Osteoblast (primary cell): ENCODE results near the gene SYNGR4. TPM values are rescaled to one million over a fixed set of nuclear protein-coding genes. Genes with fewer than 3 reads are reported as not detected.

Experiments
- DNase-seq: peaks from one replicate; pipeline ENCODE4 v3.0.0; 2011; ENCODE audit warnings: low spot score, mixed read lengths; ENCODE audit not compliant: insufficient read length; ENCODE audit errors: missing footprints
- H2AFZ ChIP-seq: 2 replicates; pipeline ENCODE4 v1.6.0; 2011; ENCODE audit warnings: mild to moderate bottlenecking, low read length
- H3K27ac ChIP-seq: 2 replicates; pipeline ENCODE4 v1.5.1; 2011; ENCODE audit warnings: mild to moderate bottlenecking, low read depth, low read length, moderate library complexity
- H3K27me3 ChIP-seq: 2 replicates; pipeline ENCODE4 v1.6.0; 2012; ENCODE audit warnings: mild to moderate bottlenecking, control low read depth, inconsistent platforms, low read length, moderate library complexity; ENCODE audit not compliant: insufficient read depth
- H3K36me3 ChIP-seq: 2 replicates; pipeline ENCODE4 v1.5.1; 2011; ENCODE audit warnings: mild to moderate bottlenecking, low read length, control low read depth, moderate library complexity; ENCODE audit not compliant: insufficient read depth
- H3K4me1 ChIP-seq: 2 replicates; pipeline ENCODE4 v1.5.1; 2011; ENCODE audit warnings: mild to moderate bottlenecking, low read length, control low read depth, moderate library complexity; ENCODE audit not compliant: insufficient read depth
- H3K4me2 ChIP-seq: 2 replicates; pipeline ENCODE4 v1.6.0; 2011; ENCODE audit warnings: mild to moderate bottlenecking, low read length; ENCODE audit not compliant: insufficient read depth
- H3K4me3 ChIP-seq: fragments of 200-600 bp; sonication (generic); 3 replicates; pipeline ENCODE4 v1.5.1; 2012; ENCODE audit warnings: mild to moderate bottlenecking, low read length, inconsistent platforms; ENCODE audit not compliant: insufficient read depth
- H3K79me2 ChIP-seq: 2 replicates; pipeline ENCODE4 v1.6.0; 2012; ENCODE audit warnings: mild to moderate bottlenecking, low read length, control low read depth, inconsistent platforms; ENCODE audit not compliant: insufficient read depth
- H3K9me3 ChIP-seq: 2 replicates; pipeline ENCODE4 v1.5.1; 2011; ENCODE audit warnings: low read depth, low read length, control low read depth
- H4K20me1 ChIP-seq: 2 replicates; pipeline ENCODE4 v1.6.0; 2012; ENCODE audit warnings: mild to moderate bottlenecking, low read length, control low read depth; ENCODE audit not compliant: insufficient read depth
- total RNA-seq: library from RNA; depleted of rRNA; stranded (reverse); fragments of >200 nt; gene quantifications from 2 replicates; pipeline ENCODE4 v1.2.3, GENCODE V29; 2012
- TF ChIP-seq, protein P1 (sequence below): IDR thresholded peaks from 2 replicates; pipeline ENCODE4 v1.5.1; 2011; ENCODE audit warnings: mild to moderate bottlenecking, low read depth, low read length, moderate library complexity; ENCODE audit errors: extremely low read depth

SYNGR4 gene
- total RNA-seq, 1 donor, result not detected

DNA sequence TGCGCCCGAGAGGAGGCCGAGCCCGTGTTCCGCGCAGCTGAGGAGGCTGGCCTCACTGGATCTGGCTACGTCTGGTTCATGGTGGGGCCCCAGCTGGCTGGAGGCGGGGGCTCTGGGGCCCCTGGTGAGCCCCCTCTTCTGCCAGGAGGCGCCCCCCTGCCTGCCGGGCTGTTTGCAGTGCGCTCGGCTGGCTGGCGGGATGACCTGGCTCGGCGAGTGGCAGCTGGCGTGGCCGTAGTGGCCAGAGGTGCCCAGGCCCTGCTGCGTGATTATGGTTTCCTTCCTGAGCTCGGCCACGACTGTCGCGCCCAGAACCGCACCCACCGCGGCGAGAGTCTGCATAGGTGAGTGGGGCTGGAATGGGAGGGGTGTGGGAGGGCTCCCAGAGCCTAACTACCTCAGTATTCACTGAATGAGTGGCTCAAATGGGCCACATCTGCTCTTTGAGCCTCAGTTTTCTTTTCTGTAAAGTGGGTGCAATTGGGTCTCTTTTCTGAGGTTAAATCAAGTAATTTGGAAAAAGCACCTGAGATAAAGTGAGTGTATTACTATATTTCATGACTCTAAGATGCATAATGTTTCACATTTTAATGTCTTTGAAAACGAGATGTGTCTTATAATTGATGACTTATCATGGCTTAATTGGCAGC is 41.0 kb downstream of the SYNGR4 start:
- DNase-seq, result peak; percentile 63
- no peak overlapping the region for H3K27ac ChIP-seq
- no peaks in the 10 kb centered on the region for H3K9me3 ChIP-seq
- no peak overlapping the region for H3K4me2 ChIP-seq
- H2AFZ ChIP-seq, result no peak overlapping the region
- no peaks in the 10 kb centered on the region for H3K36me3 ChIP-seq
- H3K4me1 ChIP-seq, result no peaks in the 10 kb centered on the region
- H3K79me2 ChIP-seq, result no peaks in the 10 kb centered on the region
- no peaks in the 10 kb centered on the region for H4K20me1 ChIP-seq
- H3K4me3 ChIP-seq, result no peak overlapping the region
- H3K27me3 ChIP-seq, result no peaks in the 10 kb centered on the region
- TF ChIP-seq, protein P1, sequence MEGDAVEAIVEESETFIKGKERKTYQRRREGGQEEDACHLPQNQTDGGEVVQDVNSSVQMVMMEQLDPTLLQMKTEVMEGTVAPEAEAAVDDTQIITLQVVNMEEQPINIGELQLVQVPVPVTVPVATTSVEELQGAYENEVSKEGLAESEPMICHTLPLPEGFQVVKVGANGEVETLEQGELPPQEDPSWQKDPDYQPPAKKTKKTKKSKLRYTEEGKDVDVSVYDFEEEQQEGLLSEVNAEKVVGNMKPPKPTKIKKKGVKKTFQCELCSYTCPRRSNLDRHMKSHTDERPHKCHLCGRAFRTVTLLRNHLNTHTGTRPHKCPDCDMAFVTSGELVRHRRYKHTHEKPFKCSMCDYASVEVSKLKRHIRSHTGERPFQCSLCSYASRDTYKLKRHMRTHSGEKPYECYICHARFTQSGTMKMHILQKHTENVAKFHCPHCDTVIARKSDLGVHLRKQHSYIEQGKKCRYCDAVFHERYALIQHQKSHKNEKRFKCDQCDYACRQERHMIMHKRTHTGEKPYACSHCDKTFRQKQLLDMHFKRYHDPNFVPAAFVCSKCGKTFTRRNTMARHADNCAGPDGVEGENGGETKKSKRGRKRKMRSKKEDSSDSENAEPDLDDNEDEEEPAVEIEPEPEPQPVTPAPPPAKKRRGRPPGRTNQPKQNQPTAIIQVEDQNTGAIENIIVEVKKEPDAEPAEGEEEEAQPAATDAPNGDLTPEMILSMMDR, result no peak

- Histone ChIP-seq H3K27ac (no peak overlapping the region), H3K4me2 (no peak overlapping the region), H2AFZ (no peak overlapping the region), H3K9me3 (no peaks in the 10 kb centered on the region), H3K4me3 (no peak overlapping the region), H4K20me1 (no peaks in the 10 kb centered on the region), H3K4me1 (no peaks in the 10 kb centered on the region), H3K36me3 (no peaks in the 10 kb centered on the region), H3K79me2 (no peaks in the 10 kb centered on the region), H3K27me3 (no peaks in the 10 kb centered on the region)
- TF ChIP-seq, protein P1, result no peak
- DNase-seq, result no peak
These were observed 41.7 kb downstream of the SYNGR4 start for GRCh38 chr19:48405850-48406249.

GRCh38 chr19:48413879-48414587 is 49.9 kb downstream of the SYNGR4 start:
- DNase-seq, result peak; percentile 74
- TF ChIP-seq, protein P1, result no peak
- H3K27ac ChIP-seq, result no peak overlapping the region
- H3K27me3 ChIP-seq, result peaks cover 3% of the 10 kb centered on the region
- H2AFZ ChIP-seq, result no peak overlapping the region
- no peak overlapping the region for H3K4me3 ChIP-seq
- no peaks in the 10 kb centered on the region for H3K9me3 ChIP-seq
- no peak overlapping the region for H3K4me2 ChIP-seq
- peaks cover 5% of the 10 kb centered on the region for H3K4me1 ChIP-seq
- no peaks in the 10 kb centered on the region for H4K20me1 ChIP-seq
- no peaks in the 10 kb centered on the region for H3K36me3 ChIP-seq
- H3K79me2 ChIP-seq, result no peaks in the 10 kb centered on the region

DNA sequence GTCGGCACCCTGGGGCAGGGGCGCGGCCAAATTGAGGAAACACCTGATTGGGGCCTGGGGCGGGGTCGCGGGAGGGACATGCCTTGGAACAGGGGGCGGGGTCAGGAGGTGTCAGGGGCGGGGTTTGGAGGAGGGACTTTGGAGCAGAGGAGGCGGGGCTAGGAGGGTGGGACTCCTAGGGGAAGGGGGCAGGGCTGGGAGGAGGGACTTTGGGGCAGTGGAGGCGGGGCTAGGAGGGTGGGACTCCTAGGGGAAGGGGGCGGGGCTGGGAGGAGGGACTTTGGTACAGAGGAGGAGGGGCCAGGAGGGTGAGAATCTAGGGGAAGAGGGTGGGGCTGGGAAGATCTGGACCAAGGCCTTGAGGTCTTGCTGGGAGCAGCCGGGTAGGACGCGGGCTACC is 51.2 kb downstream of the SYNGR4 start:
- H3K4me3 ChIP-seq, result no peak overlapping the region
- H3K4me2 ChIP-seq, result no peak overlapping the region
- H3K27me3 ChIP-seq, result peaks cover 3% of the 10 kb centered on the region
- no peak overlapping the region for H3K27ac ChIP-seq
- peak; percentile 72 for DNase-seq
- no peaks in the 10 kb centered on the region for H3K9me3 ChIP-seq
- H3K4me1 ChIP-seq, result peaks cover 5% of the 10 kb centered on the region
- no peaks in the 10 kb centered on the region for H4K20me1 ChIP-seq
- TF ChIP-seq, protein P1, result no peak
- no peaks in the 10 kb centered on the region for H3K79me2 ChIP-seq
- no peak overlapping the region for H2AFZ ChIP-seq
- H3K36me3 ChIP-seq, result no peaks in the 10 kb centered on the region
